ENCODE data around the gene CAPN11. TPM values are rescaled to one million over a fixed set of nuclear protein-coding genes. Genes with fewer than 3 reads are reported as not detected.

CAPN11 gene
- total and polyA plus RNA-seq, 2 donors (not counting 3 experiments of a cell fraction or from before 2014, with no cell fraction given) = 1.4 to 1.7 TPM

GRCh38 chr6:44217332-44218143 is 58.9 kb downstream of the CAPN11 start:
- no peak overlapping the region for H3K4me3 ChIP-seq (replicated peaks in 1 of 3; ENCODE audit: insufficient read depth in 1 of 3, low read depth in 1 of 3, low read length in 3 of 3)
- TF ChIP-seq POLR2AphosphoS5 (IDR thresholded peaks at IDR 0.05; ENCODE audit: insufficient read depth, low read depth, low read length) (no peak), MYC (IDR thresholded peaks at IDR 0.05; ENCODE audit: low read depth, low read length) (no peak)
- no peaks in the 10 kb centered on the region for H3K27me3 ChIP-seq (ENCODE audit: control insufficient read depth in 2 of 2, insufficient read depth in 2 of 2, low read length in 2 of 2)
- no TSS peak for BruUV-seq (replicated peaks)
- intact Hi-C loops (cut with micrococcal nuclease) (no loop called here), dilution Hi-C loops (cut with MboI; ENCODE audit: extremely low pct_ligation_motif_present, low sequenced_read_pairs) (no loop called here)
- H3K79me2 ChIP-seq (ENCODE audit: control insufficient read depth, insufficient read depth, low read length) = peaks cover 17% of the 10 kb centered on the region
- H3K9ac ChIP-seq (replicated peaks; ENCODE audit: extremely low read depth, insufficient read depth, low read length) = no peak overlapping the region
- POLR2A ChIA-PET = no interaction called here
- no peak overlapping the region for H3K4me2 ChIP-seq (ENCODE audit: insufficient read depth, low read length)
- peaks cover 36% of the 10 kb centered on the region for H3K4me1 ChIP-seq (ENCODE audit: control insufficient read depth, extremely low read depth, insufficient read depth, low read length)
- H4K20me1 ChIP-seq (replicated peaks; ENCODE audit: control insufficient read depth, extremely low read depth, insufficient read depth, low read length) = no peaks in the 10 kb centered on the region
- no peaks in the 10 kb centered on the region for H3K9me3 ChIP-seq (replicated peaks; ENCODE audit: control insufficient read depth, insufficient read depth, low read length)
- CTCF ChIA-PET = interaction anchor here (1.8 to 9.2 kb wide), 2 partner anchors 41 to 44 kb away, joined by 5 to 84 read pairs; no protein-coding TSS in a partner anchor
- H2AFZ ChIP-seq (ENCODE audit: low read depth, low read length) = no peak overlapping the region
- no peaks in the 10 kb centered on the region for H3K36me3 ChIP-seq (ENCODE audit: control insufficient read depth in 2 of 2, extremely low read depth in 1 of 2, insufficient read depth in 2 of 2, low read length in 2 of 2)
- FAIRE-seq (no peak), DNase-seq (ENCODE audit: low read depth, low spot score) (no peak)
- H3K9me1 ChIP-seq (replicated peaks; ENCODE audit: control insufficient read depth, extremely low read depth, insufficient read depth, low read length) = no peaks in the 10 kb centered on the region
- H3K27ac ChIP-seq (ENCODE audit: insufficient read depth, low read depth, low read length) = no peak overlapping the region

DNA sequence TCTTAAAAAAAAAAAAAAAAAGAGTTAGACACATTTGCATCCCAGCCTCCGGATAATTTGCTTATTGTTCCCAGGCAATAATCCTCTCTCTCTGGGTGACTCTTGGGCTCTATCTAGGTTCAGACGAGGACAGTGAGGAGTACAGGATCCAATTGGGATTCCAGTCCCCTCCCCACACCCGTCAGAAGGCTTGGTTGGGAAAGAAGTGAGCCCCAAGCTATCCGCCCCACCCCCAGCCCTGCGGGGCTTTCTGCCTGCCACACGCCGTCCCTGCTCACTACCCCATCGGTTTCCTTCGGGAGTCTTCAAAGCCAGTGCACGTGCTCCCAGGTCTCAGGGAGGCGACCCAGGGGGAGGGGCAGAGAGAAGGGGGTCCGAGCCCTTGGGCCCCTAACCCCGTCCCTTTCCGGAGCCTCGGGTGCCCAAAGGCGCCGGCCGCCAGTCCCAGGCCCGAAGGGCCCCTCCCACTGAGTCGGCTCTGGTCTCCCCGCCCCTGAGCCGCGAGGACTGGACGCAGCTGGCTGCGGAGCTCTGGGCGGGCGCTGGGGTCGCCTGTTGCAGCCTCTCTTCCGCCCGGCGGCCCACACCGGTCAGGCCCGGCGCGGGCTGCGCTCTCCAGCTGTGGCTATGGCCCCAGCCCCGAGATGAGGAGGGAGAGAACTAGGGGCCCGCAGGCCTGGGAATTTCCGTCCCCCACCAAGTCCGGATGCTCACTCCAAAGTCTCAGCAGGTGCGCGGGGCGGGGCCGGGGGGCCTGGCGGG is 60.6 kb downstream of the CAPN11 start:
- no peaks in the 10 kb centered on the region for H3K27me3 ChIP-seq (ENCODE audit: control insufficient read depth in 2 of 2, insufficient read depth in 2 of 2, low read length in 2 of 2)
- peak overlapping the region; percentile 64 for H3K4me2 ChIP-seq (ENCODE audit: insufficient read depth, low read length)
- peak overlapping the region; percentile 82 for H2AFZ ChIP-seq (ENCODE audit: low read depth, low read length)
- TF ChIP-seq EZH2 (IDR thresholded peaks at IDR 0.05; ENCODE audit: borderline replicate concordance, low read depth, low read length, severe bottlenecking) = no peak
- peak; percentile 98 for TF ChIP-seq POLR2AphosphoS5 (IDR thresholded peaks at IDR 0.05; ENCODE audit: insufficient read depth, low read depth, low read length)
- peak; percentile 58 for TF ChIP-seq POLR2A (IDR thresholded peaks at IDR 0.05; ENCODE audit: low read depth, low read length)
- TF ChIP-seq FOS (IDR thresholded peaks at IDR 0.05; ENCODE audit: borderline replicate concordance, insufficient read depth, low read length) = peak; percentile 9
- TF ChIP-seq, protein P1, sequence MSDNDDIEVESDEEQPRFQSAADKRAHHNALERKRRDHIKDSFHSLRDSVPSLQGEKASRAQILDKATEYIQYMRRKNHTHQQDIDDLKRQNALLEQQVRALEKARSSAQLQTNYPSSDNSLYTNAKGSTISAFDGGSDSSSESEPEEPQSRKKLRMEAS (IDR thresholded peaks at IDR 0.05; ENCODE audit: insufficient read depth, insufficient read length) = no peak
- DNase-seq (ENCODE audit: low read depth, low spot score) (peak; percentile 87), FAIRE-seq (peak; percentile 92)
- peaks cover 43% of the 10 kb centered on the region for H3K4me1 ChIP-seq (ENCODE audit: control insufficient read depth, extremely low read depth, insufficient read depth, low read length)
- no peaks in the 10 kb centered on the region for H4K20me1 ChIP-seq (replicated peaks; ENCODE audit: control insufficient read depth, extremely low read depth, insufficient read depth, low read length)
- ChIA-PET POLR2A (interaction anchor here (1.0 to 1.3 kb wide), 2 partner anchors 28 to 42 kb away, joined by 4 to 6 read pairs; partner anchors contain the start of gene HSP90AB1), CTCF (interaction anchor here (0.7 to 9.2 kb wide), 8 partner anchors 15 to 47 kb away, joined by 3 to 91 read pairs (median 4); partner anchors contain the start of gene HSP90AB1)
- peak overlapping the region; percentile 5 to 53 (median 48) for H3K4me3 ChIP-seq (replicated peaks in 1 of 3; ENCODE audit: insufficient read depth in 1 of 3, low read depth in 1 of 3, low read length in 3 of 3)
- peaks cover 32% of the 10 kb centered on the region for H3K79me2 ChIP-seq (ENCODE audit: control insufficient read depth, insufficient read depth, low read length)
- H3K9ac ChIP-seq (replicated peaks; ENCODE audit: extremely low read depth, insufficient read depth, low read length) = peak overlapping the region; percentile 89
- dilution Hi-C loops (cut with MboI; ENCODE audit: extremely low pct_ligation_motif_present, low sequenced_read_pairs) (no loop called here), intact Hi-C loops (cut with micrococcal nuclease) (no loop called here)
- BruUV-seq (replicated peaks) = TSS peak; percentile 63
- H3K36me3 ChIP-seq (ENCODE audit: control insufficient read depth in 2 of 2, extremely low read depth in 1 of 2, insufficient read depth in 2 of 2, low read length in 2 of 2) = no peaks in the 10 kb centered on the region
- no peaks in the 10 kb centered on the region for H3K9me3 ChIP-seq (replicated peaks; ENCODE audit: control insufficient read depth, insufficient read depth, low read length)
- peak overlapping the region; percentile 86 for H3K27ac ChIP-seq (ENCODE audit: insufficient read depth, low read depth, low read length)
- no peaks in the 10 kb centered on the region for H3K9me1 ChIP-seq (replicated peaks; ENCODE audit: control insufficient read depth, extremely low read depth, insufficient read depth, low read length)

Data from endothelial cell of umbilical vein (primary cell).